WTC11 (cell line): ENCODE data around the gene LCAT.

Experiments
- MAX ChIP-seq: sonication (generic); formaldehyde crosslinking; IDR thresholded peaks from 2 replicates; pipeline ENCODE4 v1.8.0; 2022; ENCODE audit warnings: mild to moderate bottlenecking, missing genetic modification reagents
- MXD4 ChIP-seq: fragments of 250-450 bp; sonication (Bioruptor Pico); IDR thresholded peaks from 2 replicates; pipeline ENCODE4 v1.8.0; 2021; ENCODE audit warnings: mild to moderate bottlenecking, moderate library complexity, borderline replicate concordance
- STAT6 ChIP-seq: sonication (generic); formaldehyde crosslinking; conservative IDR thresholded peaks from 2 replicates; pipeline ENCODE4 v1.8.1; 2023; ENCODE audit warnings: mild to moderate bottlenecking, low read depth, missing genetic modification reagents, moderate library complexity

GRCh38 chr16:67968400-67969253, 24.7 kb upstream of the LCAT start, which contains the start of gene SLC12A4:
- TF ChIP-seq MAX (no peak), STAT6 (CRISPR knock-in tag) (no peak), MXD4 (CRISPR knock-in tag) (no peak)
